ENCODE measurements around the gene ADSS1.

ADSS1 gene

DNA sequence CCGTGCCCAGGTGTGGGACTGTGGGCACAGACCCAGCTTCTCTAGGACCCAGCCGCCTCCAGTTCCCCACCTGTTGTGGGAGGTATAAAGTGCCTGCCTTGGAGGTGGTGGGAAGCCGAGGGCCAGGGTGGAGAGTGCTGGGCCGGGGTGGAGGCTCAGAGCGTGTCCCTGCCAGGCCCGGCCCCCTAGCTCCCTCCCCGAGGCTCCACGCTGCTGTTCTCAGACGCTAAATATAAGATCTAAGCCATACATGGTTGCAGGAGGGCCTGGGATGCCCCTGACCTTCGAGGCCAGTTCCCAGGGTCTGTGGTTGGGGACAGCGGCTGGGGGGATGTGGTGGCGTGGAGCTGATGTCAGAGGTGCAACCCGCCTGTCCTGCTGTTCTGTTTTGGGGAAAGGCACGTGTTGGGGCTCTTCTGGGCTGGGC lies 23.8 kb upstream of the ADSS1 start:
- no peak for DNase-seq

DNA sequence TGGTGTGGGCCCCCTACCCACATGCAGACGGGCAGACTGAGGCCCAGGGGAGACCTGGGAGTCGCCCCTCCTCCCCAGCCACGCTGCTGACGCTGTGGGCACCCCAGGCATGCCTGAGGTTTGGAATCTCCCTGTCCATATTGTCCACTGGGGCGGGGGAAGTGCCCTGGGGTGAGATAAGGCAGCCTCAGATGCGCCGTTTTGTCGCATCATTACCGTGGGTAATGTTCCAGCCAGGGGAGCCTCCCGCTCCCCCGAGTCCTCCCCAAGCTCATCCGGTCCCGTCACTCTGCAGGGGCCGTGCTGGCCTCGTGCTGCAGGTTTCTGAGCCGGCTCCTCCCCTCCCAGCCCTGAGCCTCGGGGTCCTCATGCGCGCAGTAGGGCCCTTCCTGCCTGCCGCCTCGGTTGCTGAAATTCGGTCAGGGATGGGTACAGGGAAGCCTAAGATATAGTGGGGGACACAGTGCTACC lies 23.2 kb upstream of the ADSS1 start:
- DNase-seq: no peak

DNA sequence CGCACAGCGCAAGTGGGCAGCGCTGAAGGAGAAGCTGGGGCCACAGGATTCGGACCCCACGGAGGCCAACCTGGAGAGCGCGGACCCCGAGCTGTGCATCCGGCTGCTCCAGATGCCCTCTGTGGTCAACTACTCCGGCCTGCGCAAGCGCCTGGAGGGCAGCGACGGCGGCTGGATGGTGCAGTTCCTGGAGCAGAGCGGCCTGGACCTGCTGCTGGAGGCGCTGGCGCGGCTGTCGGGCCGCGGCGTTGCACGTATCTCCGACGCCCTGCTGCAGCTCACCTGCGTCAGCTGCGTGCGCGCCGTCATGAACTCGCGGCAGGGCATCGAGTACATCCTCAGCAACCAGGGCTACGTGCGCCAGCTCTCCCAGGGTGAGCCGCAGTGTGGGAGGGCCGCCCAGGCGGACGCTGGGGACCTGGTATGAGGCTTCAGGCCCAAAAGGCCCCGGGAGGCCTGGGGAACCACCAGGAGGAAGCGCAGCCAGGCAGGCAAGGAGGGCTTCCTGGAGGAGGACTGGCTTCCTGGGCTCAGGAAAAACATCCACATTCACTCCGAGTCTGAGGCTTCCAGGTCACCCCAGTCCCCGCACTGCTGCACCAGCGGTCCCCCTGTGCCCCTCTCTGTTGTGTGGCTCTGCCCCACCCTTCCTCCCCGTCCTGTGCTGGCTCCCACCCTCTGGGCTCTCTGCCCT lies 22.5 kb upstream of the ADSS1 start:
- DNase-seq: no peak

DNA sequence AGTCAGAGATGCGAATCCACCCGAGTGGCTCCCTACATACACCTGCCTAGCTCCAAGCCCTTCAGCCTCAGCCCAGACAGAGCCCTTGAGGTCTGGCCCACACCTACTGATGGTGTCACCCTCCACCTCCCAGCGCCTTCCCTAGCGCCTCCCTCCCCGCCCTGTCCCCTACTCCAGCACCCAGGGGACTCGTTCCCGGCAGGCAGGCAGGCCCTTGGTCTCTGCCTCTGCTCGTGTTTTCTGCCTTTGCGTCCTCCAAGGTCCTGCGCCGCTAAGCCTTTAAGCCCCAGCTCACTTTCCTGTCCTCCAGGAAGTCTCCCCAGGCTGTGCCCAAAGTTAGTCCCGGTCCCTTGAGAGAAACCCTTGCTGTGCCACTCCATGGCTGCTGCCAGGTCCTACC lies 21.9 kb upstream of the ADSS1 start:
- DNase-seq: no peak

GRCh38 chr14:104702673-104703072 lies 21.4 kb upstream of the ADSS1 start:
- no peak for DNase-seq

DNA sequence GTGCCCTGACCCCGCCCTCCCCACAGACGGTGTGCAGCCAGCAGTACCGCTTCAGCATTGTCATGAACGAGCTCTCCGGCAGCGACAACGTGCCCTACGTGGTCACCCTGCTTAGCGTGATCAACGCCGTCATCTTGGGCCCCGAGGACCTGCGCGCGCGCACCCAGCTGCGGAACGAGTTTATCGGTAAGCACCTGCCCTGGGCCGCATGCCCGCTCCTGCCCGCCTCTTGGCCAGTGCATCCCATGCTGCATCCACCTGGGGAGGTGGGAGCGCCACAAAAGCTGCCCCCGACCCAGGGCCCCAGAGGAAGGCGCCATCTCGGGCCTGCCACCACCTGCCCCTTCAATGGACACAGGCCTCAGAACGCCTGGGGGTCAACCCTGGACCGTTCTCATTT lies 20.8 kb upstream of the ADSS1 start:
- no peak for DNase-seq

DNA sequence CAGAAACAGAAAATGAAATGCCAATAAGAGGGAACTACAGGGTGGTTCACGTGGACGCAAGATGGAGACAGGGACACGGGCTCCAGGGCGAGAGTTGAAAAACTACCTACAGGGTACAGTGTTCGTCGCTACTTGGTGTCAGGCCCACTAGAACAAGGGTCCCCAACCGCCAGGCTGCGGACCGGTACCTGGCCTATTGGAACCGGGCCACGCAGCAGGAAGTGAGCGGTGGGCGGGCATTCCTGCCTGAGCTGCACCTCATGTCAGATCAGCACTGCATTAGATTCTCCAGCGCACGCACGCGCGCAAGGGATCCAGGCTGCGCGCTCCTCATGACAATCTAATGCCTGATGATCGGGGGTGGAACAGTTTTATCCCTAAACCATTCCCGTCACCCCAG lies 19.8 kb upstream of the ADSS1 start:
- no peak for DNase-seq

- no peak for DNase-seq
These were observed 18.5 kb upstream of the ADSS1 start for GRCh38 chr14:104705340-104706047.

DNA sequence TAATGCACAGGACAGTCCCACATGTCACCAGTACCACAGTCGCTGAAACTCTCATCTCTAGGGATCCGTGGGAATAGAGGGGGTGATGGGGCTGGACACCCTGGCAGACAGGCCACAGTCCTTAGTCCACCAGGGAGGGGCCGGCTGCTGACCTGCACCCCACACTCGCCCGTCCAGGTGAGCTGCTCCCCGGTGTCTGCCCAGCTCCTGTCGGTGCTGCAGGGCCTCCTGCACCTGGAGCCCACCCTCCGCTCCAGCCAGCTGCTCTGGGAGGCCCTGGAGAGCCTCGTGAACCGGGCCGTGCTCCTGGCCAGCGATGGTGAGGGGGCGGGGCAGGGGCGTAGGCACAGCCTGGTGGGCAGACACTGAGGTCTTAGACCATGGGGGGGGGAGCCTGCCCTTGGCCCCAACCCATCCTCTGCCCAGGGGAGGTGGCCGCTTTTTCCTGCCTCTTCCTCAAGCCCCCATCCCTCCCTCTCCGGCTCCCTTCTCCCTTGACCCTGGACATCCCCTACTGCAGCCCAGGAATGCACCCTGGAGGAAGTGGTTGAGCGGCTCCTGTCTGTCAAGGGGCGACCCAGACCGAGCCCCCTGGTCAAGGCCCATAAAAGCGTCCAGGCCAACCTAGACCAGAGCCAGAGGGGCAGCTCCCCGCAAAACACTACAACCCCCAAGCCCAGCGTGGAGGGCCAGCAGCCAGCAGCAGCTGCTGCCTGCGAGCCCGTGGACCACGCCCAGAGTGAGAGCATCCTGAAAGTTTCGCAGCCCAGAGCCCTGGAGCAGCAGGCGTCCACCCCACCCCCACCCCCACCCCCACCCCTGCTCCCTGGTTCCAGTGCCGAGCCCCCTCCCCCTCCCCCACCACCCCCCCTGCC lies 17.1 kb upstream of the ADSS1 start:
- DNase-seq: no peak

DNA sequence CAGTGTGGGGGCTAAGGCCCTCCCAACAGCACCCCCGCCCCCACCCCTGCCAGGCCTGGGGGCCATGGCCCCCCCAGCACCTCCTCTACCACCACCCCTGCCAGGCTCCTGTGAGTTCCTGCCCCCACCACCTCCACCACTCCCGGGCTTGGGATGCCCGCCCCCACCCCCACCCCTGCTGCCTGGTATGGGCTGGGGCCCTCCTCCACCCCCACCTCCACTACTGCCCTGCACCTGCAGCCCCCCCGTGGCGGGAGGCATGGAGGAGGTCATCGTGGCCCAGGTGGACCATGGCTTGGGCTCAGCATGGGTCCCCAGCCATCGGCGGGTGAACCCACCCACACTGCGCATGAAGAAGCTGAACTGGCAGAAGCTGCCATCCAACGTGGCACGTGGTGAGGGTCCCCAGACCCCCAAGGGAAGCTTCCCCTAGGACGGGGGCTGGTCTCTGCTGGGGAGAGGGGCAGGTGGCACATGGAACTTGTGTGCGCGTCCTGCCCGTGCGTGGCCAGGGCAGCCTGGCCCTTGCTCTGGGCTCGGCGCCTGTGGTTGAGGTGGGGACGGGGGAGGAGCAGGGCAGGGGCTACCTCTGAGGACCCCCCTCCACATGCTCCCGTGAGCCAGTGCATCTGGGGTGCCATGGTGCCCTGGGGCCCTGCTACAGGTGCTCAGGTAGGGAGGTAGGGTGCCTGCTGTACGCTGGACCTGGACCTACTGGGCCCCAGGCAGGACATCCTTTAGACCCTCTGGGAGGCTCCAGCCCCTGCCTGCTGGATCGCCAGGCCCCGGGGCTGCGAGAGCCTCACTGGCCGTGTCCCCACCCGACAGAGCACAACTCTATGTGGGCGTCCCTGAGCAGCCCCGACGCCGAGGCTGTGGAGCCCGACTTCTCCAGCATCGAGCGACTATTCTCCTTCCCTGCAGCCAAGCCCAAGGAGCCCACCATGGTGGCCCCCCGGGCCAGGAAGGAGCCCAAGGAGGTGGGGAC lies 16.1 kb upstream of the ADSS1 start:
- no peak for DNase-seq

- peak; percentile 32 for DNase-seq
These were observed 15.3 kb upstream of the ADSS1 start for GRCh38 chr14:104708606-104709268.

DNA sequence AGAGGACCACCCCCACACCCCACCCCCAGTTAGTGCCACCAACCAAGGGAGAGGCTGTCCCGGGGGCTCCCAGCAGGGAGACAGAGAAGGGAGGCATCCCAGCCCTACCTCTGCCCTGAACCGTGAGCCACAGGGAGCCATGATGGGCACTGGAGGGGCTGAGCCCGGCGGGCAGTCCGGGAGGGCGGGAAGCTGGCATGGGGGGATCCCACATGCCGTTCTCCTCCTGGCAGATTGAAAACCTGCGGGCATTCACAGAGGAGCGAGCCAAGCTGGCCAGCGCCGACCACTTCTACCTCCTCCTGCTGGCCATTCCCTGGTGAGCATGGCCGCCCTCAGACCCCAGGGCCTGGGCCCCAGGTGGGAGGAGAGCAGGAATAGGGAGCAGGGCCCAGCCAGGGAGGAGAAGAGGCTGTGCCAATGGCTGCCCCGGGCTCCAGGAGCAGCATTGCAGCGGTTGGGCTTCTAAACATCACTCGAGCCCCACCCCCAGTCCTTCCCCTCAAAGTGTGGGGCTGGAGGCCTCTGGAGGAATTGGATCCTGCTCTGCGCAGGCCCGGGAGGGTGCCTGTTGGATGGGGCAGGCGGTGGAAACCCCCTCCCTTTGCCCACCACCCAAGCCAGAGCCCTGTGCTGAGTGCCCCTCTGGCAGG lies 14.5 kb upstream of the ADSS1 start:
- DNase-seq: no peak

DNA sequence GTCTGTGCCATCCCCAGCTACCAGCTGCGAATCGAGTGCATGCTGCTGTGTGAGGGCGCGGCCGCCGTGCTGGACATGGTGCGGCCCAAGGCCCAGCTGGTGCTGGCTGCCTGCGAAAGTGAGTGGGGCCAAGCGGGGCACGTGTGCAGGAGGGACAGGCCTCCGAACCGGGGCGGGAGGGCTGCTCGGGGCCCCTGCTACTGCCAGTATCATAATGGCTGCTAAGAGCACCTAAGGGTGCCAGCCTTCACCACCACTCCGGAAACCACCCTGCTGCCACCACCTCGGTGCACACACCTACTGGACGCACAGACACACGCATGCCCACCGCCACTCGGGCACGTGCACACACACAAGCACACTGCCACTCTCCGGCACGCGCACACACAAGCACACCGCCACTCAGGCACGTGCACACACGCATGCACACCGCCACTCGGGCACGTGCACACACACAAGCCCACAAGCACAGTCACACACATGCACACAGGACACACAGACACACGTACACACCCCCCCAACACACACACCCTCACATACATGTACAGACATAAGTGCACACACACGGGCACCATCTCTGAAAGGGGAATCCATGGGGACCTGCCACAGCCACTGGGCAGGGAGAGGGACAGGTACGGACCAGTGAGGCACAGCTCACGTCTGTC lies 13.8 kb upstream of the ADSS1 start:
- DNase-seq: no peak

GRCh38 chr14:104712881-104713734 lies 10.9 kb upstream of the ADSS1 start:
- DNase-seq: no peak

DNA sequence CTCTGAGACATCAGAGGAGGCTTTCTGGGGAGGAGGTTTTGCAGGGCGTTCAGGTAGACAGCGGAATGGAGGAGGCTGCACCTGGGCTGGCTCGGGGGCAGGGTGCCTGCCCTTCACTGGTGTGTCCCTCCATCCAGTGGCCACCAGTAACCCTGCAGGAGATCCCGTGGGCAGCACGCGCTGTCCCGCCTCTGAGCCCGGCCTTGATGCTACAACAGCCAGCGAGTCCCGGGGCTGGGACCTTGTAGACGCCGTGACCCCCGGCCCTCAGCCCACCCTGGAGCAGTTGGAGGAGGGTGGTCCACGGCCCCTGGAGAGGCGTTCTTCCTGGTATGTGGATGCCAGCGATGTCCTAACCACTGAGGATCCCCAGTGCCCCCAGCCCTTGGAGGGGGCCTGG lies 10.0 kb upstream of the ADSS1 start:
- DNase-seq: no peak

DNA sequence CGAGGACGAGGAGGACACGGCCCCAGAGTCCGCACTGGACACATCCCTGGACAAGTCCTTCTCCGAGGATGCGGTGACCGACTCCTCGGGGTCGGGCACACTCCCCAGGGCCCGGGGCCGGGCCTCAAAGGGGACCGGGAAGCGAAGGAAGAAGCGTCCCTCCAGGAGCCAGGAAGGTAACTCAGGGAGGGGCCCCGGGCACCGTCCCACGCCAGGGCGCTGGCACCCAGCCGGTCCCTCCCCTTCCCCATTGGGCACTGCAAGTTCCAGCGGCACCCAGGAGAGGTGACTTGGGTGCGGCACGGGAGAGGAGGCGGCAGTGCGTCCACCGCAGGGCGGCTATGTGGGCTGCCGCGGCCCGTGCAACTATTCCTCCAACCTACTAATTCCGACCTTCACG lies 9.3 kb upstream of the ADSS1 start:
- DNase-seq: no peak

GRCh38 chr14:104715416-104715815 lies 8.6 kb upstream of the ADSS1 start:
- no peak for DNase-seq

GRCh38 chr14:104715871-104716270 lies 8.2 kb upstream of the ADSS1 start:
- no peak for DNase-seq

- no peak for DNase-seq
These were observed 6.9 kb upstream of the ADSS1 start for GRCh38 chr14:104717137-104717536.

- no peak for DNase-seq
These were observed 6.4 kb upstream of the ADSS1 start for GRCh38 chr14:104717646-104718045.
